GM19324 (cell line): Measurements from ENCODE around the gene MYO15A.

Source experiments
- ATAC-seq: cut with Tn5 transposase; IDR thresholded peaks from one replicate; pipeline ENCODE4 v1.9.1; 2021; ENCODE audit warnings: mild to moderate bottlenecking, moderate library complexity; ENCODE audit not compliant: unreplicated experiment, low FRiP score

Gene MYO15A

DNA sequence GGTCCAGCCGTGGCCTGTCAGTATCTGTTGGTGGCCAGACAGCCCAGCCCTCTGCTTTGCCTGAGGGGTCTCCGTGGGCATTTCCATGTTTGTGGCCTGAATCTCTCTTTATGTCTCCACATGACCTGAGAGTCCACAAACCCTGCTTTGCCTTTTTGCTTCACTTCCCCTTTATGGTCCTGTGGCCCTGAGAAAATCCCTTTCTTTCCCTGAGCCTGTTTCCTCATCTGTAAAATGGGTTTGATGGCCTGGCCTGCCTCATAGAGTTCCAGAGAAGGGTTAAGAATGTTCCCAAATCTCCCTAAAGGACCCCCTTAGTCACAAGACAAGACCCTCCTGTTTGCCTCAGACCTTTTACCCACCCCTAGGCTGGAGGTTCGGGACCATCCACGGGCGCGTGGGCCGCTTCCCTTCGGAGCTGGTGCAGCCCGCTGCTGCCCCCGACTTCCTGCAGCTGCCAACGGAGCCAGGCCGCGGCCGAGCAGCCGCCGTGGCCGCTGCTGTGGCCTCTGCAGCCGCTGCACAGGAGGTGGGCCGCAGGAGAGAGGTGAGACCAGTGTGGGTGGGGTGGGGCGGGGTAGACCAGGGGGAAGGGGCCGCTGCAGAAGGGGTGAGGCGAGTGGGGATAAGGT, 48.9 kb downstream of the MYO15A start:
- no peak for ATAC-seq

DNA sequence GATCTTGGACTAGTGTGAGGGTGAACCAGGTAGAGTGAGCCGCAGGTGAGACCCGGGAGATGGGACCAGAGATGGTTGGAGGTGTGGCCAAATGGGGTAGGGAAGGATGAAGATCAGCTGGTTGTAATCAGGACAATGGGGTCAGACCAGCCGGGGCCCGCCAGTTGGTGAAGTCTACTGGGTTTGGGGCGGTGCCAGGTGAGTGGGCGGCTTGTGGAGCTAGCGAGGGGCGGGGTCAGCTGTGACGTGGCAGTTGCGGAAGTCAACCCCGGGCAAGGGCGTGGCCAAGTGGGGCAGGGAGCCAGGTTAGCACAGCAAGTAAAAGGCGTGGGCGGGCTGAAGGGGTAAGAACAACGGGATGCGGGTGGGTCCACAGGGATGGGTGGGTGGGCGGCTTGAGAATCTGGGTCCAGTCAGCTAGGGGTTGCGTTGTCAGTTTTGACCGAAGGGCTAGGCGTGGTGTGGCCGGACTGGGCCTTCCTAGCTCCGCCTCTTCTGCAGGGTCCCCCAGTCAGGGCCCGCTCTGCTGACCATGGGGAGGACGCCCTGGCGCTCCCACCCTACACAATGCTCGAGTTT, 49.6 kb downstream of the MYO15A start:
- ATAC-seq, result peak; percentile 40

DNA sequence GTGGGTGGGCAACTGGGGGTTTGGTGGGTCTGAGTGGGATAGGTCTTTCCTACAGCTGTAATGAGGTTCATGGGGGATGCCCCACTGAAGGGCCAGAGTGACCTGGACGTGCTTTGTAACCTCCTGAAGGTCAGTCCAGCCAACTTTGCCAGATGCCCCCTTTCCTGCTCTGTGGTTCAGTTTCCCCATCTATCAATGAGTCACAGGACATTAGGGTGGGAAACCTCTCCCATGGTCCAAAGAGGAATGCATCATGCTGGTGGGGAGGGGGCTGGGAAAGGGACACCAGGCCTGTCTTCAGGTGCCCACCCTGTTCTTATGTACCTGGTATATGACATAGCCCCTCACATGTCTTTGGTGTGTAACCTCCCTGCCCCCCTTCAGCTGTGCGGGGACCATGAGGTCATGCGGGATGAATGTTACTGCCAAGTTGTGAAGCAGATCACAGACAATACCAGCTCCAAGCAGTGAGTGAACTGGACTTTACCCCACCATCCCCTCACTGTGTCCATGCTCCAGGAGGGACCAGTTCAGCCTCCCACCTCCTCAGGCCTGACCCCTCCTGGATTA, 51.1 kb downstream of the MYO15A start:
- ATAC-seq, result no peak

DNA sequence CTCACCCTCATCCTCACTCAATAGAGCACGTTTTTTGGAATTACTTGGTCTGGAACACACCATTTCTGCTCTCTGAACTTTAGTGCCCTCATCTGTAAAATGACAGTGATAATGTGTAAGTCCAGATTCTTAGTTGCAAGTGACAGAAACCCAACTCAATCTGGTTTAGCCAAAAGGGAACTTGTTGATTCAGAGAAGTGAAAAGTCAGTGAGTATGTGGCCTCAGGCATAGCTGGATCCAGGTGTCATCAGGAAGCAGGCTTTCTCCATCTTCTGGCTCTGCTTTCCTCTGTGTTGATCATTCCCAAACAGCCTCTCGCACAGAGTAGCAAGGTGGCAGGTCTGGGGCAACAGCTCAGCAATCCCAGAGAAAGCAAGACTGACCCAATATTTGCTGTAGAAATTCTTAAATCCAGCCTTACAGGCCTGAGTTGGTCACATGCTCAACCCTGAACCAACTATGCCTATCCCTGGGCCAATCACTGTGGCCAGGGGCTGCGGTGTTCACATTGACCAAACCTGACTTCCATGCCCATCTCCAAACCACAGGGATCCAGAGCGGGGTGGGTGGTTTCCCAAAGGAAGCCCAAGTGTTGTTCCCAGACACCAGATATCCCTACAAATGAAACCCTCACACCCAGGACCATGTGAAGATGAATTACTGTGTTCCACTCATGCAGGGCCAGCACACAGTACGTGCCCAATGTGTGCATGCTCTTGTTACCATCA, 51.7 kb downstream of the MYO15A start:
- ATAC-seq, result no peak

DNA sequence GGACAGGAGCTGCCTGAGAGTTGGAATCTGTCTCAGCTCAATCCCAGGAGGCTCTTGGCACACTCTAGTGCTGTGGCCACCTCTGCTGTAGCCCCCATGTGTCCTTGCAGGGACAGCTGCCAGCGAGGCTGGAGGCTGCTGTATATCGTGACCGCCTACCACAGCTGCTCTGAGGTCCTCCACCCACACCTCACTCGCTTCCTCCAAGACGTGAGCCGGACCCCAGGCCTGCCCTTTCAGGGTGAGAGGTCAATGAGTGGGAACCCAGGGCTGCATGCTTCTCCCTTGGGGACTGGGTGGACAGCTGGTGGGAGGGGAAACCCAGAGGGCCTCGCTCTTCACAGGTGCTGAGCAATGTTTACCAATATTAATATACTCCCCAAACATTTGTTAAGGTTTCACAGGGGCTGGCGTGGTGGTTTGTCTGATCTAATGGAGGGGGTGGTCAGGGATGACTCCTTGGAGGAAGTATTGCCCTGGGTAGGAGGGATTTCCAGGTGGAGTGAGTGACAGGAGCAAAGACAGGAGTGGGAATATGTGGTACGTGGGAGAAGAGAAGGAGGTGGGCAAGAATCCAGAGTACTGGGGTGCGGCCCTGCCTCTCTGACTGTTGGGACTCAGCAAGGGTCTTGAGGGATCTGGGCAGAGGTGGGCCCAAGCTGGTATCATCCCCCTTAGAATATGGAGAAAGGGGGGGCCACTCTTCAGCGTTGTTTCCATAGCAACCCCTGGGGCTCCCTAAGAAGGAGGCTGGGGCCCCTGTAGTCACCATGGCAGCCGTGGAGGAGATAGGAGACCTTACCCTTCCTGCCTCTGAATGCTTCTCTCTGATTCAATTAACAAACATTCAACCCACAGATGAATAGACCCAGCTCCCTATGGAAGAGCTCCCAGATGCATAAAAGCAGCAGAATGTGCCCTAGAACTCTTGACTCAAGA, 52.9 kb downstream of the MYO15A start:
- no peak for ATAC-seq

DNA sequence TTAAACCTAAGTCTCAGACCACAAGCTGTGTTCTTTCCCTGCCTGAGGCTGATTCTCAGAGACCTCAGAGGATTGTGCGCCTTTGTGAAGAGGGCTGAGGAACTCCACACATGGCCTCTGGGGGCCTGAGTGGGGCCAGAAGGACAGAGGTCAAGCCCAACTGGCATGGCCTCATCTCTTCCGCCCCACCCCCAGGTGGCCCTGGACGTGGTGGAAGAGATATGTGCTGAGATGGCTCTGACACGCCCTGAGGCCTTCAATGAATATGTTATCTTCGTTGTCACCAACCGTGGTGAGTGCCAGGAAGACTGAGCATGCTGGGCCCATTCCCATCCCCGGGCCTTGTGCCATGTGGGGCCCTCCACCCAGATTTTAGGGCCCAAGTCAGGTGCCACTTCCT, 55.0 kb downstream of the MYO15A start:
- no peak for ATAC-seq

DNA sequence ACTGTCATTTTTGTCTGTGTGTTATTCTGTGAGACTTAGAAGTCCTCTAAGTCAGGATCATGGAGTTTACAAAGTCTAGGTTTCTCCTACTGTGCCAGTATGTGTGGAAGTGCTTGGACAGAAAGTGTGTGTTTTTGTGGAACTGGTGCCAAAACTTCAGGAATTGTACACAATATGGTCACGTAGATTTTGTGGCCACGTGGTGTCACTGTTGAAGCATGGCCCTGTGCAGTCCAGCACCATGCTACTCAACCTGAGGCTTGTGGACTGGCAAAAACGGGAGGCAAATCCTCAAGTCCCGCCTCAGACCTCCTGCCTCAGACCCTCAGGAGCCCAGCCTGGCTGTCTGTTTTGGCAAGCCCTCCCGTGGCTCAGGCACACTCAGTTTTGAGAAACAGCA, 58.3 kb downstream of the MYO15A start:
- ATAC-seq, result no peak

DNA sequence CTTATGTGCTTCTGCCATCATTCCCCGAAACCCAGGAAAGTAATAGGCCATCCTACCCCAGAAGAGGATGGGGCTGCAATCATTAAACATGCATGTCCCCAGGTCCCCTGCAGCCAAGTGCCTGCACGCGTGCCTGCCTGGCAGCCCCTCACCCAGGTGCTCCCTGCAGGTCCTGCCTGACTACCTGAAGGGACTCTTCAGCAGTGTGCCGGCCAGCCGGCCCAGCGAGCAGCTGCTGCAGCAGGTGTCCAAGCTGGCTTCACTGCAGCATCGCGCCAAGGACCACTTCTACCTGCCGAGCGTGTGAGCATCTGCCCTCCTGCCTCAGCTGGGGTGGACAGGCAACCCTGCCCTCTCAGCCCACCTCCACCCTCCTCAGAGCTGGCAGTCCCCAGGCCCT, 58.9 kb downstream of the MYO15A start:
- ATAC-seq, result no peak

DNA sequence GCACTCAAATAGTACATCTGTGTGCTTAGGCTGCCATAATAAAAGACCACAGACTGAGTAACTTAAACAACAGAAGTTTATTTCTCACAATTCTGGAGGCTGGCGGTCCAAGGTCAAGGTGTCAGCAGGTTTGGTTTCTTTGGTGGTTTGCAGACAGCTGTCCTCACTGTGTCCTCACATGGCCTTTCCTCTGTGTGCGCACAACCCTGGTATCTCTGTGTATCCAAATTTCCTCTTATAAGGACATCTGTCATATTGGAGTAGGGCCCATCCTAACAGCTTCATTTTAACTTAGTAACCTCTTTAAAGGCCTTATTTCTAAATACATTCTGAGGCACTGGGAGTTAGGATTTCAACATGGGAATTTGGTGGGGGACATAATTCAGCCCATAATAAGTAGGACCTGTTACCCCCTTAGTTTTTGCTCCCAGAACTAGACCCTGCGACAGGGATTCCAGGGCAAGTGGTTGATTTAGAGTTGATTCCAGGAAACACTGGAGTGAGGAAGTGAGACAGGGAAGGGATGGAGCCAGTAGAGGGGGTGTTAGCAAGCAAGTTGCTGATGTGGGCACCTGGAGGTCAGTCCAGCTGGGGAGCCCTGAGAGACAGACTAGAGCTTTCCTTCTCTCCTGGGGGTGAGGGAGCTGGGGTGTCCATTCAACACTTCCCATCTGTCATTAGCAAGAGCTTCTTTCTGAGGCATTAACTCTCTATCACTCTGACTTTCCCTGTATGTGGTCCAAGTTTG, 64.1 kb downstream of the MYO15A start:
- ATAC-seq, result no peak

DNA sequence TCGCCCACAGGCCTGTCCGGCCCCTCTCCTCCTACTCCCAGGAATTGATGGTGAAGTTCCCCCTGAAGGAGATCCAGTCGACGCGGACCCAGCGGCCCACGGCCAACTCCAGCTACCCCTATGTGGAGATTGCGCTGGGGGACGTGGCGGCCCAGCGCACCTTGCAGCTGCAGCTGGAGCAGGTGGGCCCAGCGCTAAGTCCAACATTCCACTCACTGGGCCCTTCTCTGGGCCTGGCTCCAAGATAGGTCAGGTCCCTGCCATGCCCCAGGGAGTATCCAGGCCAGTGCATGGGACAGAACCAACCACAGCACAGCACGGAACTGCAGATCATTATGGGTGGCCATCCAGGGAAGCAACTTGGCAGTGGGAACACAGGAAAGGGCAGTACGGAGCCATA, 65.2 kb downstream of the MYO15A start:
- ATAC-seq, result no peak

DNA sequence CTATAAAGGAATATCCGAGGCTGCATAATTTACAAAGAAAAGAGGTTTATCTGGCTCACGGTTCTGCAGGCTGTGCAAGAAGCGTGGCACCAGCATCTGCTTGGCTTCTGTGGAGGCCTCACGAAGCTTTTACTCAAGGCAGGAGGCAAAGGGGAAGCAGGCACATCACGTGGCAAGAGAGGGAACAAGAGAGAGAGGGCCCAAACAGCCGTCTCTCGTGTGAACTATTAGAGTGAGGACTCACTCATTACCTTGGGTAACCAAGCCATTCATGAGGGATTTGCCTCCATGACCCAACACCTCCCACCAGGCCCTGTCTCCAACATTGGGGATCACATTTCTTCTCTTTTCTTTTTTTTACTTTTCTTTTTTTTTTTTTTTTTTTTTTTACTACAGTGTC, 67.6 kb downstream of the MYO15A start:
- no peak for ATAC-seq

DNA sequence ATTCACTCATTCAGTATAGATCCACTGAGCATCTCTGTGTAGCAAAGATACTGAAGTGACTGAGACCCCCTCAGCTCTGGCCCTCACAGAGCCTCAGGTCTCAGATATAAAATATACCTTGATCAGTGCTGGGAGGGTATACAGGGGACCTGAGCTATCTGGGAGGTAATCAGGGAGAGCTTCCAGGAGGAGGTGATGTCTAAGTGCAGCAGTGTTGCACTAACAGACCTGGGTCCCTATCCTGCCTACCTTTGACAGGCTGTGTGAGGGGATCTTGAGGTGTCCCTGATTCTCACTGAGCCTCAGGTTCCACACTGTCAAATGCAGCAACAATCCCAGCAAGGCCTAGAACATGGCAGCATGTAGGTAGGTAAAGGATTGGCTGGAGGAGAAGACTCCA, 68.6 kb downstream of the MYO15A start:
- no peak for ATAC-seq

DNA sequence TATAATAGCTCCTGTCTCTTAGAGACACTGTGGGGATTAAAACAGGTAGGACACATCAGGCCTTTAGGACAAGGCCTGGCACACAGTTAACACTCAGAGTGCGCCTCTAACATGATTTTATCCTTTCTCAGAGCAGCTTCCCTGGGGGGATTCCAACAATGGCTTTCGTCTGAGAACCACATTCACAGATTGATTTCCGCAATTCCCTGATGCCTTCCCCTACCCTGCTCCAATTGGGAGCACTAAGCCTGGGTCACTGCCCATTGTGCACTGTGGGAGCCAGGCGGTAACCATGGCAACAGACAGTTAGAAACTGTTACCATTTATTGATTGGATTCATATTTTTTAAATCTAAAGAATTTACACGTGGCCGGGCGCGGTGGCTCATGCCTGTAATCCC, 69.2 kb downstream of the MYO15A start:
- no peak for ATAC-seq

DNA sequence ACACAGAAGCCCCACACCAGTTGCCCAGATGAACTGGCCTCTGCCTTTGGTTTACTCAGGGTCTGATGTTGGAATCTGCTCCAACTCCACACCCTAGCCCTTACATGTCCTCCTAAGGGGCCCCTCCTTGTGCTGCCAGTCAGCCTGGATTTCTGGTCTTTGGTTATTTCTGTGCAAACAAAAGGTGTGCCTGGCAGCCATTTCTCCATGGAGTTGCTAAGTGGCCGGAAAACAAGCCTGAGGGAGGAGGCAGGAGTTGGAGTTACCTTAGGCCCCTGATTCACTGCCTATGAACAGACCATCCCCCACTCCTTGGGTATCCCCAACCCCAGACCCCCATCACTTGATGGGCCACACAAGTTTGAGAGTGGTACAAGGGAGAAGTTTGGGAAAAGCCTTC, 70.6 kb downstream of the MYO15A start:
- ATAC-seq, result no peak

DNA sequence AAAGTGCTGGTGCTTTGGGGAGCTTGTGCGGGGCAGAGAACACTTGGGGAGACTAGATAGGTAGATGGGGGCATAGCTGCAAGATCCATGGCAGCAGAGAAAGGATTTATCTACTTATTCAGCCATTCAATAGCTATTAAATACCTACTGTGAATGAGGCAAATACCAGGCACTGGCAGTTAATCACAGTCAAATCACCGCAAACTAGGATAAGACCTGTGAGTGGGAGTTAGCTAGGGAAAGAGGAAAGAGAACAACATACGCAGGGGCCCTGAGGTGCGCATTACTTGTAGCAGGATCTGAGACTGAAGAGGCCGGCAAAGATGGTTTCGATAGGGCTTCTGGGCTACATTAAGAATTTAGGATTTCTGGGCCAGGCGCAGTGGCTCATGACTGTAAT, 71.2 kb downstream of the MYO15A start:
- no peak for ATAC-seq

DNA sequence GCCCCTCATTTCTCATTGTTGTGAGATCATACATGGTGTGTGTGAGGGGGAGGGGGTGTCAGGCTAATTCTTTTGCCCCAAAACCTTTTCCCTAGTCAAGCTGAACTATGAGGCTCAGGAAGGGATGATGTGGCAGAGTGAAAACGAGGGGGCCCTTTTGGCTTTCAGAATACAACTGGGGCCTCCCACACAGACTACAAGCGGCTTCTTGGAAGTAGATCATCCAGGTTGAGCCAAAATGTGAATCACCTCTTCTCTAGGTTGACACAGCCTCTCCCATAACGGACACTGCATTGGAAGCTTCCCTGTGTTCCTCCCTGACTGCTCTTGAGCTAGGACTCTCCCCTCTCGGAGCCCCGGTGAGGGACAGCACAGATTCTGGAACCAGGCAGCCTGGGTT, 72.8 kb downstream of the MYO15A start:
- no peak for ATAC-seq

DNA sequence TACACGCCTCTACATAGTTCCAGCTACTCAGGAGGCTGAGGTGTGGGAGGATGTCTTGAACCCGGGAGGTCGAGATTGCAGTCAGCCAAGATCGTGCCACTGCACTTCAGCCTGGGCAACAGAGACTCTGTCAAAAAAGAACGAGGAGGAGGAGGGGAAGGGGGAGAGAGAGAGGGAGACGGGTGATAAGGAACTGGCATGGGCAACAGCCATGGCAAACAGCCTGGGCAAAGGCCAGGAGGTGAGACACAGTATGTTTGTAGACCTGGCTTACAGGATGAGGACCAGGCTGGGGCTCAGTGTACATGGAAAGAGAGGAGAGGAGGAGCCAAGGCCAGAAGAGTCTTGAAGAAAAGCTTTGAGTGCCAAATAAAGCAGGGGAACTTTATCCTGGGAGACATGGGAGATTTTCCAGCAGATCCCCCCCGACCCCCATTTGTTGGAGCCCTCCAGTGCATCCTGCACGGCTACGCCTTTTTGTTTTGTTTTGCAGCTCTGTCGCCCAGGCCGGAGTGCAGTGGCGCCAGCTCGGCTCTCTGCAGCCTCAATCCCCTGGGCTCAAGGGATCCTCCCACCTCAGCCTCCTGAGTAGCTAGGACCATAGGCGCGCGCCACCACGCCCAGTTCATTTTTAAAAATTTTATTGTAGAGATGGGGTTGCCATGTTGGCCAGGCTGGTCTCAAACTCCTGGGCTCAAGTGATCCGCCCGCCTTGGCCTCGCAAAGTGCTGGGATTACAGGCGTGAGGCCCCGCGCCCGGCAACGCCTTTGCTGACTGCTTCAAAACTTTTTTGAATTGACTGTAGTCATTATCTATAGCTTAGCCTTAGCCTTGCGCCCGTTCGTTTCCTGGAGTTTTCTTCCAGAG, 73.8 kb downstream of the MYO15A start:
- no peak for ATAC-seq

DNA sequence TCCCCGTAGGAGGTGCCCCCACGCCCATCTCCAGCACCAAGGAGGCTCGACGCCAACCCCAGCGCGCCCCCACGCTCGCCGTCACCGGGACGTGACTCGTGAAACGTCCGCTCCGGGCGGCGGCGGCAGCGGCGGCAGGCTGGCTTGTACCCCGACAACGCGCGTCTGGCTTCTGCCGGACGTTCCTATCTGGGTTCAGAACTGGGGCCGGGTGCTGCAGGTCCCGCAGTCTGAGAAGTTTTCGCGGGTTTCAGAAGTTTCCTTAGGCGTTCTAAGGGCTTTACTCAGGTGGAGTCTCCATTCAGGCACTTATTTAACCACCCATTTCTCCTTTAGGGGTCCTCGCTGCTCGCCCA, 74.4 kb downstream of the MYO15A start:
- ATAC-seq, result peak; percentile 39
